Uterus (tissue), 4 donors: ENCODE measurements around the gene RPL32. TPM values are rescaled to one million over a fixed set of nuclear protein-coding genes. Genes with fewer than 3 reads are reported as not detected.

Experiments
- DNase-seq, 2 donors: peaks; one replicate each; pipeline ENCODE4 v3.0.0-alpha.2; 2019 to 2020
- H3K27ac ChIP-seq, 2 donors: fragments of 200-600 bp; sonication (generic); 1 replicate in 1 of 2; 2 replicates in 1 of 2; pipeline ENCODE4 v1.5.1; 2016 to 2018
- H3K27me3 ChIP-seq, 2 donors: fragments of 200-600 bp; sonication (generic); one replicate each; pipeline ENCODE4 v1.5.1; 2018 to 2019; ENCODE audit warnings: control low read depth in 1 of 2
- H3K36me3 ChIP-seq, 2 donors: fragments of 200-600 bp; sonication (generic); one replicate each; pipeline ENCODE4 v1.5.1; 2019; ENCODE audit warnings: control low read depth in 1 of 2
- H3K4me1 ChIP-seq, 2 donors: fragments of 200-600 bp; sonication (generic); one replicate each; pipeline ENCODE4 v1.5.1; 2018 to 2019; ENCODE audit warnings: control low read depth in 1 of 2
- H3K4me3 ChIP-seq, 2 donors: fragments of 200-600 bp; sonication (generic); 1 replicate in 1 of 2; 2 replicates in 1 of 2; pipeline ENCODE4 v1.5.1; 2018 to 2019; ENCODE audit warnings: mild to moderate bottlenecking in 1 of 2
- H3K9me3 ChIP-seq, 2 donors: fragments of 200-600 bp; sonication (generic); one replicate each; pipeline ENCODE4 v1.5.1; 2019; ENCODE audit warnings: control low read depth in 1 of 2
- POLR2A ChIP-seq, 2 donors: fragments of 450-650 bp; IDR thresholded peaks; one replicate each; pipeline ENCODE4 v1.6.1; 2016; ENCODE audit warnings: antibody characterized with exemption in 2 of 2, mild to moderate bottlenecking in 1 of 2, moderate library complexity in 1 of 2
- intact Hi-C: fragments of 100-400 bp; cut with DNase I; formaldehyde crosslinking; loops from one replicate; pipeline ENCODE4 v1.15.1; 2023; ENCODE audit warnings: low total_unique reads
- total RNA-seq, 4 donors: library from RNA; depleted of rRNA in 3 of 4; stranded (reverse); fragments of >200 nt in 3 of 4; gene quantifications; one replicate each; pipeline versions ENCODE4 v1.1.0 to v1.2.4, GENCODE V29; 2014 to 2023
- TF ChIP-seq, protein P1 (sequence below), 4 experiments: fragments of 200-600 bp in 2 of 4; fragments of 450-650 bp in 2 of 4; sonication (generic) in 2 of 4; IDR thresholded peaks; one replicate each; pipeline ENCODE4 v1.5.1; 2016 to 2019; ENCODE audit warnings: antibody characterized with exemption in 4 of 4, mild to moderate bottlenecking in 2 of 4, moderate library complexity in 1 of 4
- donor health status: DM: yes; HTN: yes; CAD: no.

Gene RPL32
- total RNA-seq, 4 donors from 2014 or later = 538 to 9,435 (median 3,478) TPM

- DNase-seq = no peak
- Histone ChIP-seq H3K9me3 (no peaks in the 10 kb centered on the region), H3K4me3 (no peak overlapping the region), H3K27ac (no peak overlapping the region), H3K27me3 (no peaks in the 10 kb centered on the region), H3K36me3 (no peaks in the 10 kb centered on the region), H3K4me1 (peaks cover 0 to 6% of the 10 kb centered on the region in 2 donors)
- TF ChIP-seq, protein P1, sequence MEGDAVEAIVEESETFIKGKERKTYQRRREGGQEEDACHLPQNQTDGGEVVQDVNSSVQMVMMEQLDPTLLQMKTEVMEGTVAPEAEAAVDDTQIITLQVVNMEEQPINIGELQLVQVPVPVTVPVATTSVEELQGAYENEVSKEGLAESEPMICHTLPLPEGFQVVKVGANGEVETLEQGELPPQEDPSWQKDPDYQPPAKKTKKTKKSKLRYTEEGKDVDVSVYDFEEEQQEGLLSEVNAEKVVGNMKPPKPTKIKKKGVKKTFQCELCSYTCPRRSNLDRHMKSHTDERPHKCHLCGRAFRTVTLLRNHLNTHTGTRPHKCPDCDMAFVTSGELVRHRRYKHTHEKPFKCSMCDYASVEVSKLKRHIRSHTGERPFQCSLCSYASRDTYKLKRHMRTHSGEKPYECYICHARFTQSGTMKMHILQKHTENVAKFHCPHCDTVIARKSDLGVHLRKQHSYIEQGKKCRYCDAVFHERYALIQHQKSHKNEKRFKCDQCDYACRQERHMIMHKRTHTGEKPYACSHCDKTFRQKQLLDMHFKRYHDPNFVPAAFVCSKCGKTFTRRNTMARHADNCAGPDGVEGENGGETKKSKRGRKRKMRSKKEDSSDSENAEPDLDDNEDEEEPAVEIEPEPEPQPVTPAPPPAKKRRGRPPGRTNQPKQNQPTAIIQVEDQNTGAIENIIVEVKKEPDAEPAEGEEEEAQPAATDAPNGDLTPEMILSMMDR (IDR thresholded peaks at IDR 0.05) = no peak
- no peak for TF ChIP-seq POLR2A (IDR thresholded peaks at IDR 0.05)
- intact Hi-C loops = loop anchor here (5.0 kb wide), 1 partner anchor 120 kb away; no protein-coding TSS in a partner anchor
Measured at GRCh38 chr3:12866836-12867235, 25.5 kb upstream of the RPL32 start.

DNA sequence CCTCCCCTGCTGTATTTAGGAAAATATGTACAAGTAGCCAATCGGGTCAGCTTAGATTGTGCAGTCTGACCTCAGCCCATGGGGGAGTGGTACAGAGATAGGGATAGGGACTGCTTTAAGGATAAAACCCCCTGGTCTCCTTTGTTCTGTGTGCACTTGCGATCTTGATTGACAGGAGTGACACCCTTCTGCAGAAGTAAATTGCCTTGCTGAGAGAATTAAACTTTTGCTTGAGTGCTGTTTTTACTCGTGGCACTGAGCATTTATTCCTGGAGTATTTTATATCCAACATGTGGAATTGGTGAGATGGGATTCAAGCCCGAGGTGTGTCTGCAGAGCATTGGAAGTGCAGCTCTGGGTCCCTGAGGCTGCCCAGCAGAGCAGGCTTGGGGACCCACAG is 23.9 kb upstream of the RPL32 start:
- Histone ChIP-seq H3K27me3 (no peaks in the 10 kb centered on the region), H3K36me3 (no peaks in the 10 kb centered on the region), H3K4me1 (peaks cover 0 to 6% of the 10 kb centered on the region in 2 donors), H3K27ac (no peak overlapping the region), H3K4me3 (no peak overlapping the region), H3K9me3 (no peaks in the 10 kb centered on the region)
- TF ChIP-seq POLR2A (IDR thresholded peaks at IDR 0.05) = no peak
- TF ChIP-seq, protein P1 (IDR thresholded peaks at IDR 0.05) = no peak
- DNase-seq = no peak
- intact Hi-C loops = loop anchor here (5.0 kb wide), 1 partner anchor 122 kb away; no protein-coding TSS in a partner anchor

DNA sequence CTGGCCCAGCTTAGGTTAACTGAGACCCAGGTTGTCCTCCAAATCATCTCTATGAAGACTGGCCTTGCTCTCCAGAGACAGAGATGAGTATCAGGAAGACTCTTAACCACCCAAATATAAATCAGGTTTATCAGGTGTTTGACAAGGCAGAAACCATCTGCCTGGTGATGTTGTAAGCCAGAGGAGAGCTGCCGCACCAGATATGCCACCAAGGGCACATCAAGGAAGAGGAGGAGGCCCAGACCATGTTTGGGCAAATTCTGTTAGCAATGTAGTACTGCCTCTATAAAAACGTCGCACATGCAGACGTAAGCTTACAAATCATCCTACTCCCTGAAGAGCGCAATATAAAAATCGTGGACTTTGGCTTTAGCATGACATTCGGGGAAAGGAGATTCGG is 21.0 kb upstream of the RPL32 start:
- H3K4me3 ChIP-seq = no peak overlapping the region
- H3K9me3 ChIP-seq = no peaks in the 10 kb centered on the region
- no peaks in the 10 kb centered on the region for H3K36me3 ChIP-seq
- no peak for DNase-seq
- H3K27ac ChIP-seq = no peak overlapping the region
- H3K27me3 ChIP-seq = no peaks in the 10 kb centered on the region
- intact Hi-C loops = no loop called here
- no peak for TF ChIP-seq POLR2A (IDR thresholded peaks at IDR 0.05)
- TF ChIP-seq, protein P1 (IDR thresholded peaks at IDR 0.05) = no peak
- no peaks in the 10 kb centered on the region for H3K4me1 ChIP-seq

- Histone ChIP-seq H3K4me3 (no peak overlapping the region), H3K27ac (no peak overlapping the region), H3K36me3 (no peaks in the 10 kb centered on the region), H3K9me3 (no peaks in the 10 kb centered on the region), H3K4me1 (no peaks in the 10 kb centered on the region), H3K27me3 (no peaks in the 10 kb centered on the region)
- intact Hi-C loops = no loop called here
- DNase-seq = no peak
- no peak for TF ChIP-seq POLR2A (IDR thresholded peaks at IDR 0.05)
- TF ChIP-seq, protein P1 (IDR thresholded peaks at IDR 0.05) = no peak
Measured at GRCh38 chr3:12861611-12862010, 20.2 kb upstream of the RPL32 start.

DNA sequence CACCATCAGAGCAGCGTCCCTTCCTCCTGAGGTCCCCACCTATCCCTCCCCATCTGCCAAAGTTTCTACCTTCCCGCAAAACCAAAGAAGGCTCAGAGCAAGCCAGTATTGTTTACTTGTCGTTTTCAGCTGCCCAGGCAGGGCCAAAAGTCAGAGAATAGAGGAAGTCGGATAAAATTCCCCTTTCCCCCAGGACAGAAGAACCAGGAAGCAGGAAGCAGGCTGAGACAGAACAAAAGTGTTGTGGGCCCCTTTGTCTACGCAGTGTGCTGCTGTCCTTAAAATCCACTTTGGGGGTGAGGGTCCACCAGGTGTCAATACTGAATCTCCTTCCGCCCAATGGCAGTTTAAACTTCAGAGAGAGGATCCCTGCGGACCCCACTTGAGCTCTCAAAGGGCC is 18.5 kb upstream of the RPL32 start:
- Histone ChIP-seq H3K27ac (no peak overlapping the region), H3K9me3 (no peaks in the 10 kb centered on the region), H3K27me3 (no peaks in the 10 kb centered on the region), H3K4me1 (no peaks in the 10 kb centered on the region), H3K36me3 (no peaks in the 10 kb centered on the region), H3K4me3 (no peak overlapping the region)
- no peak for TF ChIP-seq POLR2A (IDR thresholded peaks at IDR 0.05)
- TF ChIP-seq, protein P1 (IDR thresholded peaks at IDR 0.05) = no peak
- intact Hi-C loops = no loop called here
- no peak for DNase-seq
